Measurements from ENCODE around the gene MYO3B. TPM values are rescaled to one million over a fixed set of nuclear protein-coding genes. Genes with fewer than 3 reads are reported as not detected.

MYO3B gene
- total and polyA plus RNA-seq, 8 donors = 0.38 to 1.3 (median 0.52) TPM

GRCh38 chr2:170218931-170219330, 41.0 kb downstream of the MYO3B start:
- Histone ChIP-seq H3K27me3 (no peaks in the 10 kb centered on the region), H3K36me3 (no peaks in the 10 kb centered on the region), H3K4me3 (no peak overlapping the region), H3K9me3 (no peaks in the 10 kb centered on the region), H3K4me1 (no peaks in the 10 kb centered on the region), H3K27ac (no peak overlapping the region)
- no peak for DNase-seq
- intact Hi-C loops (cut with DNase I) = no loop called here
- FAIRE-seq = no peak
- no peak for ATAC-seq
- 58 to 80% methylated on average over 1 of the region's 1 CpG for WGBS, 2 donors
- TF ChIP-seq, protein P1, sequence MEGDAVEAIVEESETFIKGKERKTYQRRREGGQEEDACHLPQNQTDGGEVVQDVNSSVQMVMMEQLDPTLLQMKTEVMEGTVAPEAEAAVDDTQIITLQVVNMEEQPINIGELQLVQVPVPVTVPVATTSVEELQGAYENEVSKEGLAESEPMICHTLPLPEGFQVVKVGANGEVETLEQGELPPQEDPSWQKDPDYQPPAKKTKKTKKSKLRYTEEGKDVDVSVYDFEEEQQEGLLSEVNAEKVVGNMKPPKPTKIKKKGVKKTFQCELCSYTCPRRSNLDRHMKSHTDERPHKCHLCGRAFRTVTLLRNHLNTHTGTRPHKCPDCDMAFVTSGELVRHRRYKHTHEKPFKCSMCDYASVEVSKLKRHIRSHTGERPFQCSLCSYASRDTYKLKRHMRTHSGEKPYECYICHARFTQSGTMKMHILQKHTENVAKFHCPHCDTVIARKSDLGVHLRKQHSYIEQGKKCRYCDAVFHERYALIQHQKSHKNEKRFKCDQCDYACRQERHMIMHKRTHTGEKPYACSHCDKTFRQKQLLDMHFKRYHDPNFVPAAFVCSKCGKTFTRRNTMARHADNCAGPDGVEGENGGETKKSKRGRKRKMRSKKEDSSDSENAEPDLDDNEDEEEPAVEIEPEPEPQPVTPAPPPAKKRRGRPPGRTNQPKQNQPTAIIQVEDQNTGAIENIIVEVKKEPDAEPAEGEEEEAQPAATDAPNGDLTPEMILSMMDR (IDR thresholded peaks at IDR 0.05) = no peak

DNA sequence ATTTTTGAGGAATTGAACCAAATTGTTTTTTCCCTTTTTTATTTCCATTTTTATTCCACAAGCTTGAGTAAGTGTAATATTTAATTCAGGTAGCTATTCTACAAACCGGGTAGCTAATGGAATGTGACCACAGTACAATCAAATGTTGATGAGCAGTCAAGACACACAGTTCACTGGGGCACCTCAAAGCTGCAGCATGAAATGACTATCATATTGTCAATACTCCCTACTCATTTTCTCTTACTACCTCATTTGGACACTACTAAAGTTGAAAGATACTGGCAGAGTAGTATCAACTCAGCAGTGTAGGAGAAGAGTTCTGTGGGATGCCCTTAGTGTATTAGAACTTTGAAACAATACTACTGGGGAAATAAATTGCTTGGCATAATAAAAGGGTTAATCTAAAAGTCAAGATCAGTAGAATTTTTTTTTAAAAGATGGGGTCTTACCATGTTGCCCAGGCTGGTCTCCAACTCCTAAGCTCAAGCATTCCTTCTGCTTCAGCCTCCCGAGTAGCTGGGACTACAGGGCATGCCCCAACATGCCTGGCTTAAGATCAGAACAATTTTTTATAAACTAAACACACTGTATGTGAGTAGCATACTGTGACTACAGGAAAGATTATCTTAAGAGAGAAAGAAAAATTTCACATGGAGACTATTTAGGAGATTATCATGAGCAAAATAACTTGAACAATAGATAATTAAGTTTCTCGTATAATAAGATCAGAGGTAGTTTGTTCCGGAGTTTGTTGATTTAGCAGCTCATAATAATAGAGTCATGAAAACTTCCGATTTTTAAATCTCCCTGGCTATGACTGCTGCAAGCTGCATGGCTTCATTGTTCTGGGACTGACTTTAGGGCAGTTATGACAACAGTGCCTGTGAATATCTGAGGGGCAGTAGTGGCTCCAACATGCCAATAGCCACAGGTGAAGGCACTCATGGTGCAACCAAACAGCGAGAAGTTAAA, 43.7 kb downstream of the MYO3B start:
- WGBS, 2 donors = 46 to 64% methylated on average over 6 of the region's 6 CpGs
- DNase-seq = no peak
- intact Hi-C loops (cut with DNase I) = no loop called here
- no peaks in the 10 kb centered on the region for H3K9me3 ChIP-seq
- no peak for FAIRE-seq
- H3K27ac ChIP-seq = no peak overlapping the region
- TF ChIP-seq, protein P1 (IDR thresholded peaks at IDR 0.05) = no peak
- ATAC-seq = no peak
- H3K27me3 ChIP-seq = no peaks in the 10 kb centered on the region
- no peaks in the 10 kb centered on the region for H3K4me1 ChIP-seq
- H3K36me3 ChIP-seq = no peaks in the 10 kb centered on the region
- H3K4me3 ChIP-seq = no peak overlapping the region

GRCh38 chr2:170222298-170222697, 44.4 kb downstream of the MYO3B start:
- WGBS, 2 donors = 75 to 77% methylated on average over 5 of the region's 5 CpGs

GRCh38 chr2:170222842-170223241, 44.9 kb downstream of the MYO3B start:
- TF ChIP-seq, protein P1 (IDR thresholded peaks at IDR 0.05) = no peak
- DNase-seq (no peak), ATAC-seq (no peak), FAIRE-seq (no peak)
- intact Hi-C loops (cut with DNase I) = no loop called here
- H3K9me3 ChIP-seq = no peaks in the 10 kb centered on the region
- H3K27me3 ChIP-seq = no peaks in the 10 kb centered on the region
- H3K4me3 ChIP-seq = no peak overlapping the region
- H3K4me1 ChIP-seq = no peaks in the 10 kb centered on the region
- no peaks in the 10 kb centered on the region for H3K36me3 ChIP-seq
- 48 to 61% methylated on average over 2 of the region's 2 CpGs for WGBS, 2 donors
- no peak overlapping the region for H3K27ac ChIP-seq

More at GRCh38 chr2:170222298-170222697, 44.4 kb downstream of the MYO3B start:
- Histone ChIP-seq H3K4me3 (no peak overlapping the region), H3K27me3 (no peaks in the 10 kb centered on the region), H3K36me3 (no peaks in the 10 kb centered on the region), H3K4me1 (no peaks in the 10 kb centered on the region), H3K27ac (no peak overlapping the region), H3K9me3 (no peaks in the 10 kb centered on the region)
- ATAC-seq = no peak
- no peak for DNase-seq
- FAIRE-seq = no peak
- TF ChIP-seq, protein P1 (IDR thresholded peaks at IDR 0.05) = no peak
- intact Hi-C loops (cut with DNase I) = no loop called here

Measured in pancreas (tissue), 10 donors.